CD4-positive, alpha-beta T cell treated with Interleukin-12 subunit alpha and Interleukin-12 subunit beta, for 1 hour (primary cell): ENCODE data around the gene TMC6.
"Not testable (repeated sequence)": the region's sequence is repeated elsewhere in the genome, so short reads cannot be mapped to it uniquely, and the experiment has no call there.

ENCODE experiments used
- DNase-seq: peaks from one replicate; pipeline ENCODE4 v3.0.0-alpha.2; 2020

The TMC6 gene

GRCh38 chr17:78128551-78129350 is at the start of gene TMC6:
TMC6 (minus strand) TSS chr17:78128755; CDS start chr17:78126832, 1,923 bp downstream.
- peak; percentile 78 for DNase-seq

GRCh38 chr17:78176548-78177025 is 48.0 kb upstream of the TMC6 start:
- peak; percentile 80 for DNase-seq

- DNase-seq, result no peak
Measured at GRCh38 chr17:78175643-78175981, 47.1 kb upstream of the TMC6 start.

GRCh38 chr17:78174870-78175642 is 46.5 kb upstream of the TMC6 start:
- DNase-seq, result no peak

GRCh38 chr17:78174346-78174869 is 45.9 kb upstream of the TMC6 start:
- no peak for DNase-seq

GRCh38 chr17:78173097-78173715 is 44.7 kb upstream of the TMC6 start:
- peak; percentile 52 for DNase-seq

GRCh38 chr17:78172249-78173051 is 43.9 kb upstream of the TMC6 start:
- DNase-seq, result no peak

- not testable (repeated sequence) for DNase-seq
Measured at GRCh38 chr17:78171591-78172248, 43.2 kb upstream of the TMC6 start.

- no peak for DNase-seq
Measured at GRCh38 chr17:78170692-78171590, 42.4 kb upstream of the TMC6 start.

- peak; percentile 76 for DNase-seq
Measured at GRCh38 chr17:78168903-78169793, 40.6 kb upstream of the TMC6 start.

- peak; percentile 90 for DNase-seq
Measured at GRCh38 chr17:78168242-78168902, 39.8 kb upstream of the TMC6 start, which contains the start of gene SYNGR2. SYNGR2 (plus strand) TSS chr17:78168581; CDS start chr17:78168617, 36 bp downstream.

GRCh38 chr17:78166416-78166815 is 37.9 kb upstream of the TMC6 start:
- no peak for DNase-seq

- no peak for DNase-seq
Measured at GRCh38 chr17:78164748-78165607, 36.4 kb upstream of the TMC6 start.

GRCh38 chr17:78163881-78164747 is 35.6 kb upstream of the TMC6 start:
- no peak for DNase-seq

GRCh38 chr17:78159575-78160158 is 31.1 kb upstream of the TMC6 start:
- no peak for DNase-seq
